ENCODE measurements around the gene NLK.
"Not testable (repeated sequence)": the region's sequence is repeated elsewhere in the genome, so short reads cannot be mapped to it uniquely, and the experiment has no call there.

The NLK gene

GRCh38 chr17:28086519-28086918 lies 44.0 kb downstream of the NLK start:
- Histone ChIP-seq H3K9ac (ENCODE audit: low read depth in 1 of 2, low read length in 2 of 2) (no peak overlapping the region), H3K4me3 (ENCODE audit: low read length in 2 of 2) (no peak overlapping the region), H3K36me3 (ENCODE audit: control insufficient read depth in 2 of 2, insufficient read depth in 2 of 2, low read length in 2 of 2) (no peaks in the 10 kb centered on the region), H3K4me1 (ENCODE audit: control insufficient read depth in 2 of 2, insufficient read depth in 2 of 2, low read length in 2 of 2) (peaks cover 8 to 10% of the 10 kb centered on the region in 2 donors), H3K9me3 (ENCODE audit: control insufficient read depth in 2 of 2, low read length in 2 of 2) (no peaks in the 10 kb centered on the region), H3K27me3 (ENCODE audit: control insufficient read depth in 2 of 2, insufficient read depth in 2 of 2, low read length in 2 of 2) (no peaks in the 10 kb centered on the region), H3K27ac (ENCODE audit: low read depth in 2 of 2, low read length in 2 of 2) (no peak overlapping the region)

- Histone ChIP-seq H3K4me3 (ENCODE audit: low read length in 2 of 2) (no peak overlapping the region), H3K36me3 (ENCODE audit: control insufficient read depth in 2 of 2, insufficient read depth in 2 of 2, low read length in 2 of 2) (no peaks in the 10 kb centered on the region), H3K27me3 (ENCODE audit: control insufficient read depth in 2 of 2, insufficient read depth in 2 of 2, low read length in 2 of 2) (no peaks in the 10 kb centered on the region), H3K27ac (ENCODE audit: low read depth in 2 of 2, low read length in 2 of 2) (no peak overlapping the region), H3K9ac (ENCODE audit: low read depth in 1 of 2, low read length in 2 of 2) (no peak overlapping the region), H3K4me1 (ENCODE audit: control insufficient read depth in 2 of 2, insufficient read depth in 2 of 2, low read length in 2 of 2) (peaks cover under 1 to 1% of the 10 kb centered on the region in 2 donors), H3K9me3 (ENCODE audit: control insufficient read depth in 2 of 2, low read length in 2 of 2) (no peaks in the 10 kb centered on the region)
These were observed 45.3 kb downstream of the NLK start for GRCh38 chr17:28087743-28088142.

- Histone ChIP-seq H3K4me1 (ENCODE audit: control insufficient read depth in 2 of 2, insufficient read depth in 2 of 2, low read length in 2 of 2) (no peaks in the 10 kb centered on the region), H3K9ac (ENCODE audit: low read depth in 1 of 2, low read length in 2 of 2) (no peak overlapping the region), H3K27ac (ENCODE audit: low read depth in 2 of 2, low read length in 2 of 2) (no peak overlapping the region), H3K36me3 (ENCODE audit: control insufficient read depth in 2 of 2, insufficient read depth in 2 of 2, low read length in 2 of 2) (no peaks in the 10 kb centered on the region), H3K4me3 (ENCODE audit: low read length in 2 of 2) (no peak overlapping the region), H3K9me3 (ENCODE audit: control insufficient read depth in 2 of 2, low read length in 2 of 2) (no peaks in the 10 kb centered on the region), H3K27me3 (ENCODE audit: control insufficient read depth in 2 of 2, insufficient read depth in 2 of 2, low read length in 2 of 2) (no peaks in the 10 kb centered on the region)
These were observed 48.1 kb downstream of the NLK start for GRCh38 chr17:28090551-28090950.

GRCh38 chr17:28092088-28092487 lies 49.6 kb downstream of the NLK start:
- Histone ChIP-seq H3K9me3 (ENCODE audit: control insufficient read depth in 2 of 2, low read length in 2 of 2) (no peaks in the 10 kb centered on the region), H3K4me3 (ENCODE audit: low read length in 2 of 2) (no peak overlapping the region), H3K4me1 (ENCODE audit: control insufficient read depth in 2 of 2, insufficient read depth in 2 of 2, low read length in 2 of 2) (no peaks in the 10 kb centered on the region), H3K27me3 (ENCODE audit: control insufficient read depth in 2 of 2, insufficient read depth in 2 of 2, low read length in 2 of 2) (no peaks in the 10 kb centered on the region), H3K36me3 (ENCODE audit: control insufficient read depth in 2 of 2, insufficient read depth in 2 of 2, low read length in 2 of 2) (no peaks in the 10 kb centered on the region), H3K9ac (ENCODE audit: low read depth in 1 of 2, low read length in 2 of 2) (no peak overlapping the region), H3K27ac (ENCODE audit: low read depth in 2 of 2, low read length in 2 of 2) (no peak overlapping the region)

- no peak overlapping the region for H3K9ac ChIP-seq (ENCODE audit: low read depth in 1 of 2, low read length in 2 of 2)
- H3K36me3 ChIP-seq (ENCODE audit: control insufficient read depth in 2 of 2, insufficient read depth in 2 of 2, low read length in 2 of 2): no peaks in the 10 kb centered on the region
- no peak overlapping the region for H3K4me3 ChIP-seq (ENCODE audit: low read length in 2 of 2)
- H3K9me3 ChIP-seq (ENCODE audit: control insufficient read depth in 2 of 2, low read length in 2 of 2): no peaks in the 10 kb centered on the region
- no peaks in the 10 kb centered on the region for H3K4me1 ChIP-seq (ENCODE audit: control insufficient read depth in 2 of 2, insufficient read depth in 2 of 2, low read length in 2 of 2)
- H3K27me3 ChIP-seq (ENCODE audit: control insufficient read depth in 2 of 2, insufficient read depth in 2 of 2, low read length in 2 of 2): no peaks in the 10 kb centered on the region
- no peak overlapping the region for H3K27ac ChIP-seq (ENCODE audit: low read depth in 2 of 2, low read length in 2 of 2)
These were observed 51.7 kb downstream of the NLK start for GRCh38 chr17:28093999-28094716.

GRCh38 chr17:28096756-28097155 lies 54.3 kb downstream of the NLK start:
- Histone ChIP-seq H3K4me1 (ENCODE audit: control insufficient read depth in 2 of 2, insufficient read depth in 2 of 2, low read length in 2 of 2) (no peaks in the 10 kb centered on the region), H3K9me3 (ENCODE audit: control insufficient read depth in 2 of 2, low read length in 2 of 2) (no peaks in the 10 kb centered on the region), H3K27me3 (ENCODE audit: control insufficient read depth in 2 of 2, insufficient read depth in 2 of 2, low read length in 2 of 2) (no peaks in the 10 kb centered on the region), H3K27ac (ENCODE audit: low read depth in 2 of 2, low read length in 2 of 2) (no peak overlapping the region), H3K36me3 (ENCODE audit: control insufficient read depth in 2 of 2, insufficient read depth in 2 of 2, low read length in 2 of 2) (no peaks in the 10 kb centered on the region), H3K4me3 (ENCODE audit: low read length in 2 of 2) (no peak overlapping the region), H3K9ac (ENCODE audit: low read depth in 1 of 2, low read length in 2 of 2) (no peak overlapping the region)

- Histone ChIP-seq H3K4me3 (ENCODE audit: low read length in 2 of 2) (no peak overlapping the region), H3K27me3 (ENCODE audit: control insufficient read depth in 2 of 2, insufficient read depth in 2 of 2, low read length in 2 of 2) (no peaks in the 10 kb centered on the region), H3K36me3 (ENCODE audit: control insufficient read depth in 2 of 2, insufficient read depth in 2 of 2, low read length in 2 of 2) (no peaks in the 10 kb centered on the region), H3K4me1 (ENCODE audit: control insufficient read depth in 2 of 2, insufficient read depth in 2 of 2, low read length in 2 of 2) (no peaks in the 10 kb centered on the region), H3K9me3 (ENCODE audit: control insufficient read depth in 2 of 2, low read length in 2 of 2) (no peaks in the 10 kb centered on the region), H3K9ac (ENCODE audit: low read depth in 1 of 2, low read length in 2 of 2) (no peak overlapping the region), H3K27ac (ENCODE audit: low read depth in 2 of 2, low read length in 2 of 2) (no peak overlapping the region)
These were observed 54.8 kb downstream of the NLK start for GRCh38 chr17:28097254-28097653.

GRCh38 chr17:28097901-28098300 lies 55.4 kb downstream of the NLK start:
- H3K9ac ChIP-seq (ENCODE audit: low read depth in 1 of 2, low read length in 2 of 2): no peak overlapping the region
- H3K4me1 ChIP-seq (ENCODE audit: control insufficient read depth in 2 of 2, insufficient read depth in 2 of 2, low read length in 2 of 2): no peaks in the 10 kb centered on the region
- H3K4me3 ChIP-seq (ENCODE audit: low read length in 2 of 2): no peak overlapping the region
- H3K27me3 ChIP-seq (ENCODE audit: control insufficient read depth in 2 of 2, insufficient read depth in 2 of 2, low read length in 2 of 2): no peaks in the 10 kb centered on the region
- H3K27ac ChIP-seq (ENCODE audit: low read depth in 2 of 2, low read length in 2 of 2): no peak overlapping the region
- no peaks in the 10 kb centered on the region for H3K9me3 ChIP-seq (ENCODE audit: control insufficient read depth in 2 of 2, low read length in 2 of 2)
- no peaks in the 10 kb centered on the region for H3K36me3 ChIP-seq (ENCODE audit: control insufficient read depth in 2 of 2, insufficient read depth in 2 of 2, low read length in 2 of 2)

GRCh38 chr17:28098591-28098990 lies 56.1 kb downstream of the NLK start:
- not testable (repeated sequence) for H3K27ac ChIP-seq (ENCODE audit: low read depth in 2 of 2, low read length in 2 of 2); H3K9ac ChIP-seq (ENCODE audit: low read depth in 1 of 2, low read length in 2 of 2); H3K27me3 ChIP-seq (ENCODE audit: control insufficient read depth in 2 of 2, insufficient read depth in 2 of 2, low read length in 2 of 2); H3K4me3 ChIP-seq (ENCODE audit: low read length in 2 of 2); H3K4me1 ChIP-seq (ENCODE audit: control insufficient read depth in 2 of 2, insufficient read depth in 2 of 2, low read length in 2 of 2); H3K9me3 ChIP-seq (ENCODE audit: control insufficient read depth in 2 of 2, low read length in 2 of 2); H3K36me3 ChIP-seq (ENCODE audit: control insufficient read depth in 2 of 2, insufficient read depth in 2 of 2, low read length in 2 of 2)

- no peaks in the 10 kb centered on the region for H3K27me3 ChIP-seq (ENCODE audit: control insufficient read depth in 2 of 2, insufficient read depth in 2 of 2, low read length in 2 of 2)
- no peaks in the 10 kb centered on the region for H3K4me1 ChIP-seq (ENCODE audit: control insufficient read depth in 2 of 2, insufficient read depth in 2 of 2, low read length in 2 of 2)
- no peaks in the 10 kb centered on the region for H3K36me3 ChIP-seq (ENCODE audit: control insufficient read depth in 2 of 2, insufficient read depth in 2 of 2, low read length in 2 of 2)
- no peak overlapping the region for H3K9ac ChIP-seq (ENCODE audit: low read depth in 1 of 2, low read length in 2 of 2)
- H3K4me3 ChIP-seq (ENCODE audit: low read length in 2 of 2): no peak overlapping the region
- no peaks in the 10 kb centered on the region for H3K9me3 ChIP-seq (ENCODE audit: control insufficient read depth in 2 of 2, low read length in 2 of 2)
- no peak overlapping the region for H3K27ac ChIP-seq (ENCODE audit: low read depth in 2 of 2, low read length in 2 of 2)
These were observed 57.8 kb downstream of the NLK start for GRCh38 chr17:28100251-28100650.

GRCh38 chr17:28100936-28101335 lies 58.5 kb downstream of the NLK start:
- Histone ChIP-seq H3K4me3 (ENCODE audit: low read length in 2 of 2) (no peak overlapping the region), H3K27me3 (ENCODE audit: control insufficient read depth in 2 of 2, insufficient read depth in 2 of 2, low read length in 2 of 2) (no peaks in the 10 kb centered on the region), H3K36me3 (ENCODE audit: control insufficient read depth in 2 of 2, insufficient read depth in 2 of 2, low read length in 2 of 2) (no peaks in the 10 kb centered on the region), H3K4me1 (ENCODE audit: control insufficient read depth in 2 of 2, insufficient read depth in 2 of 2, low read length in 2 of 2) (no peaks in the 10 kb centered on the region), H3K27ac (ENCODE audit: low read depth in 2 of 2, low read length in 2 of 2) (no peak overlapping the region), H3K9ac (ENCODE audit: low read depth in 1 of 2, low read length in 2 of 2) (no peak overlapping the region), H3K9me3 (ENCODE audit: control insufficient read depth in 2 of 2, low read length in 2 of 2) (no peaks in the 10 kb centered on the region)

Measured in mucosa of rectum (tissue), 2 donors.